ENCODE measurements around the gene CD3E. TPM values are rescaled to one million over a fixed set of nuclear protein-coding genes. Genes with fewer than 3 reads are reported as not detected.

CD3E gene
- total and polyA plus RNA-seq, 9 of the 15 experiments (the other 6 are each of a cell fraction or from before 2014, with no cell fraction given), result 0.07 to 0.62 (median 0.19) TPM; not detected in 5

DNA sequence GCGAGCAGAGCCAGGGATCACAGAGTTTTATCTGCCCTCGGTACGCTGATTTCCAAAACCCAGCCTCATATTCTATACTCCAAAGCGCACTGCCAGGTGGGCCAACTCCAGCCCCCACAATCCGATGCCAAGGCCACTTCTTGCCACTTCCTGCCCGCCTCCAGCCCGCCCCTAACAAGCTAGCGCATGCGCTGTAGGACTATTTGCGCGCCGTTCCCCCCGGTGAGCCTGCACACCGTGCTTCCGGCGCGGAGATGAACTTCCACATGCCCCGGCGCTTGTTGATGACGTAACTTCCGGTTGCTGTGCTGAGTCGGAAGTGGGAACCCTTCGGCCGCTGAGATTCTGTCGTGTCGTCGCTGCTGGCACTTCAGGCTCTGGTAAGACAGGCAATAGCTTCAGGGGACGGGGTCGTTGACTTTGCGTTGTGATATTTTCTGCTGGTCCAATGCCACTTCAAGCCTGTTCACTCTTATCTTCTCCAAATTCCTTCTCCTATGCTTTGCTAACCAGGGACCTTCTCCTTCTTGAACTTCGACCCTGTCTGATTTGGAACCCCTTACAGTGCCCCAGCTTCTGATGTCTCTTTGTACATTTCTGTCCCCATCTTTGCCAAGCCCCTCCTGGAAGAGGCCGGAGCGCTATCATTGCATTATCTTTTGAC lies 54.9 kb downstream of the CD3E start, which contains the start of gene UBE4A (continued):
- TF ChIP-seq, protein P1, sequence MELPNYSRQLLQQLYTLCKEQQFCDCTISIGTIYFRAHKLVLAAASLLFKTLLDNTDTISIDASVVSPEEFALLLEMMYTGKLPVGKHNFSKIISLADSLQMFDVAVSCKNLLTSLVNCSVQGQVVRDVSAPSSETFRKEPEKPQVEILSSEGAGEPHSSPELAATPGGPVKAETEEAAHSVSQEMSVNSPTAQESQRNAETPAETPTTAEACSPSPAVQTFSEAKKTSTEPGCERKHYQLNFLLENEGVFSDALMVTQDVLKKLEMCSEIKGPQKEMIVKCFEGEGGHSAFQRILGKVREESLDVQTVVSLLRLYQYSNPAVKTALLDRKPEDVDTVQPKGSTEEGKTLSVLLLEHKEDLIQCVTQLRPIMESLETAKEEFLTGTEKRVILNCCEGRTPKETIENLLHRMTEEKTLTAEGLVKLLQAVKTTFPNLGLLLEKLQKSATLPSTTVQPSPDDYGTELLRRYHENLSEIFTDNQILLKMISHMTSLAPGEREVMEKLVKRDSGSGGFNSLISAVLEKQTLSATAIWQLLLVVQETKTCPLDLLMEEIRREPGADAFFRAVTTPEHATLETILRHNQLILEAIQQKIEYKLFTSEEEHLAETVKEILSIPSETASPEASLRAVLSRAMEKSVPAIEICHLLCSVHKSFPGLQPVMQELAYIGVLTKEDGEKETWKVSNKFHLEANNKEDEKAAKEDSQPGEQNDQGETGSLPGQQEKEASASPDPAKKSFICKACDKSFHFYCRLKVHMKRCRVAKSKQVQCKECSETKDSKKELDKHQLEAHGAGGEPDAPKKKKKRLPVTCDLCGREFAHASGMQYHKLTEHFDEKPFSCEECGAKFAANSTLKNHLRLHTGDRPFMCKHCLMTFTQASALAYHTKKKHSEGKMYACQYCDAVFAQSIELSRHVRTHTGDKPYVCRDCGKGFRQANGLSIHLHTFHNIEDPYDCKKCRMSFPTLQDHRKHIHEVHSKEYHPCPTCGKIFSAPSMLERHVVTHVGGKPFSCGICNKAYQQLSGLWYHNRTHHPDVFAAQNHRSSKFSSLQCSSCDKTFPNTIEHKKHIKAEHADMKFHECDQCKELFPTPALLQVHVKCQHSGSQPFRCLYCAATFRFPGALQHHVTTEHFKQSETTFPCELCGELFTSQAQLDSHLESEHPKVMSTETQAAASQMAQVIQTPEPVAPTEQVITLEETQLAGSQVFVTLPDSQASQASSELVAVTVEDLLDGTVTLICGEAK (IDR thresholded peaks at IDR 0.05), result peak; percentile 99
- TF ChIP-seq, protein P1 (CRISPR knock-in tag; IDR thresholded peaks at IDR 0.05), result no peak
- TF ChIP-seq TRIM24 (IDR thresholded peaks at IDR 0.05) (peak; percentile 10 to 62; a peak in 2 of 4 replicates), ZNF347 (CRISPR knock-in tag; IDR thresholded peaks at IDR 0.05; ENCODE audit: low read depth) (no peak), ZNF121 (CRISPR knock-in tag; conservative IDR thresholded peaks at IDR 0.05) (no peak), RBM22 (IDR thresholded peaks at IDR 0.05; ENCODE audit: low read depth, low read length, poor library complexity, severe bottlenecking) (no peak), GTF2A2 (tag; IDR thresholded peaks at IDR 0.05) (no peak)
- TF ChIP-seq, protein P2, sequence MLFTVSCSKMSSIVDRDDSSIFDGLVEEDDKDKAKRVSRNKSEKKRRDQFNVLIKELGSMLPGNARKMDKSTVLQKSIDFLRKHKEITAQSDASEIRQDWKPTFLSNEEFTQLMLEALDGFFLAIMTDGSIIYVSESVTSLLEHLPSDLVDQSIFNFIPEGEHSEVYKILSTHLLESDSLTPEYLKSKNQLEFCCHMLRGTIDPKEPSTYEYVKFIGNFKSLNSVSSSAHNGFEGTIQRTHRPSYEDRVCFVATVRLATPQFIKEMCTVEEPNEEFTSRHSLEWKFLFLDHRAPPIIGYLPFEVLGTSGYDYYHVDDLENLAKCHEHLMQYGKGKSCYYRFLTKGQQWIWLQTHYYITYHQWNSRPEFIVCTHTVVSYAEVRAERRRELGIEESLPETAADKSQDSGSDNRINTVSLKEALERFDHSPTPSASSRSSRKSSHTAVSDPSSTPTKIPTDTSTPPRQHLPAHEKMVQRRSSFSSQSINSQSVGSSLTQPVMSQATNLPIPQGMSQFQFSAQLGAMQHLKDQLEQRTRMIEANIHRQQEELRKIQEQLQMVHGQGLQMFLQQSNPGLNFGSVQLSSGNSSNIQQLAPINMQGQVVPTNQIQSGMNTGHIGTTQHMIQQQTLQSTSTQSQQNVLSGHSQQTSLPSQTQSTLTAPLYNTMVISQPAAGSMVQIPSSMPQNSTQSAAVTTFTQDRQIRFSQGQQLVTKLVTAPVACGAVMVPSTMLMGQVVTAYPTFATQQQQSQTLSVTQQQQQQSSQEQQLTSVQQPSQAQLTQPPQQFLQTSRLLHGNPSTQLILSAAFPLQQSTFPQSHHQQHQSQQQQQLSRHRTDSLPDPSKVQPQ (CRISPR knock-in tag; IDR thresholded peaks at IDR 0.05; ENCODE audit: borderline replicate concordance), result no peak
- TF ChIP-seq, protein P3, sequence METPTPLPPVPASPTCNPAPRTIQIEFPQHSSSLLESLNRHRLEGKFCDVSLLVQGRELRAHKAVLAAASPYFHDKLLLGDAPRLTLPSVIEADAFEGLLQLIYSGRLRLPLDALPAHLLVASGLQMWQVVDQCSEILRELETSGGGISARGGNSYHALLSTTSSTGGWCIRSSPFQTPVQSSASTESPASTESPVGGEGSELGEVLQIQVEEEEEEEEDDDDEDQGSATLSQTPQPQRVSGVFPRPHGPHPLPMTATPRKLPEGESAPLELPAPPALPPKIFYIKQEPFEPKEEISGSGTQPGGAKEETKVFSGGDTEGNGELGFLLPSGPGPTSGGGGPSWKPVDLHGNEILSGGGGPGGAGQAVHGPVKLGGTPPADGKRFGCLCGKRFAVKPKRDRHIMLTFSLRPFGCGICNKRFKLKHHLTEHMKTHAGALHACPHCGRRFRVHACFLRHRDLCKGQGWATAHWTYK (CRISPR knock-in tag; IDR thresholded peaks at IDR 0.05), result no peak
- TF ChIP-seq, protein P4, sequence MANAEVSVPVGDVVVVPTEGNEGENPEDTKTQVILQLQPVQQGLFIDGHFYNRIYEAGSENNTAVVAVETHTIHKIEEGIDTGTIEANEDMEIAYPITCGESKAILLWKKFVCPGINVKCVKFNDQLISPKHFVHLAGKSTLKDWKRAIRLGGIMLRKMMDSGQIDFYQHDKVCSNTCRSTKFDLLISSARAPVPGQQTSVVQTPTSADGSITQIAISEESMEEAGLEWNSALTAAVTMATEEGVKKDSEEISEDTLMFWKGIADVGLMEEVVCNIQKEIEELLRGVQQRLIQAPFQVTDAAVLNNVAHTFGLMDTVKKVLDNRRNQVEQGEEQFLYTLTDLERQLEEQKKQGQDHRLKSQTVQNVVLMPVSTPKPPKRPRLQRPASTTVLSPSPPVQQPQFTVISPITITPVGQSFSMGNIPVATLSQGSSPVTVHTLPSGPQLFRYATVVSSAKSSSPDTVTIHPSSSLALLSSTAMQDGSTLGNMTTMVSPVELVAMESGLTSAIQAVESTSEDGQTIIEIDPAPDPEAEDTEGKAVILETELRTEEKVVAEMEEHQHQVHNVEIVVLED (CRISPR knock-in tag; IDR thresholded peaks at IDR 0.05), result no peak
- TF ChIP-seq, protein P5, sequence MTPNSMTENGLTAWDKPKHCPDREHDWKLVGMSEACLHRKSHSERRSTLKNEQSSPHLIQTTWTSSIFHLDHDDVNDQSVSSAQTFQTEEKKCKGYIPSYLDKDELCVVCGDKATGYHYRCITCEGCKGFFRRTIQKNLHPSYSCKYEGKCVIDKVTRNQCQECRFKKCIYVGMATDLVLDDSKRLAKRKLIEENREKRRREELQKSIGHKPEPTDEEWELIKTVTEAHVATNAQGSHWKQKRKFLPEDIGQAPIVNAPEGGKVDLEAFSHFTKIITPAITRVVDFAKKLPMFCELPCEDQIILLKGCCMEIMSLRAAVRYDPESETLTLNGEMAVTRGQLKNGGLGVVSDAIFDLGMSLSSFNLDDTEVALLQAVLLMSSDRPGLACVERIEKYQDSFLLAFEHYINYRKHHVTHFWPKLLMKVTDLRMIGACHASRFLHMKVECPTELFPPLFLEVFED (CRISPR knock-in tag; conservative IDR thresholded peaks at IDR 0.05), result no peak

All from K562 (cell line).